Upper lobe of left lung (tissue), 6 donors: Measurements from ENCODE around the gene TRAPPC8. TPM values are rescaled to one million over a fixed set of nuclear protein-coding genes. Genes with fewer than 3 reads are reported as not detected.
"Not testable (repeated sequence)": the region's sequence is repeated elsewhere in the genome, so short reads cannot be mapped to it uniquely, and the experiment has no call there.

Experiments used
- ATAC-seq, 2 donors: fragments of 200-7000 bp; cut with Tn5 transposase; one replicate each; pipeline ENCODE4 v1.9.1; 2022; ENCODE audit warnings: mild to moderate bottlenecking in 2 of 2, moderate library complexity in 2 of 2; ENCODE audit not compliant: low FRiP score in 2 of 2
- DNase-seq, 2 donors: peaks; one replicate each; pipeline ENCODE4 v3.0.0-alpha.2; 2019 to 2020
- H3K27ac ChIP-seq, 4 donors: fragments of 200-600 bp; sonication (generic); one replicate each; pipeline ENCODE4 v1.5.1; 2016 to 2019
- H3K27me3 ChIP-seq, 4 donors: fragments of 200-600 bp; sonication (generic); one replicate each; pipeline ENCODE4 v1.5.1; 2017 to 2019
- H3K36me3 ChIP-seq, 4 donors: fragments of 200-600 bp; sonication (generic); one replicate each; pipeline ENCODE4 v1.5.1; 2016 to 2019
- H3K4me1 ChIP-seq, 4 donors: fragments of 200-600 bp; sonication (generic); one replicate each; pipeline ENCODE4 v1.5.1; 2018 to 2019
- H3K4me3 ChIP-seq, 4 donors: fragments of 200-600 bp; sonication (generic); one replicate each; pipeline ENCODE4 v1.5.1; 2017 to 2019; ENCODE audit warnings: mild to moderate bottlenecking in 2 of 4, moderate library complexity in 1 of 4
- H3K9me3 ChIP-seq, 4 donors: fragments of 200-600 bp; sonication (generic); one replicate each; pipeline ENCODE4 v1.5.1; 2018 to 2019
- CTCF ChIP-seq, 6 experiments: fragments of 450-650 bp in 4 of 6; fragments of 200-600 bp in 2 of 6; sonication (generic) in 2 of 6; IDR thresholded peaks; one replicate each; pipeline ENCODE4 v1.5.1; 2016 to 2019; ENCODE audit warnings: antibody characterized with exemption in 6 of 6
- EP300 ChIP-seq, 4 donors: sonication (generic); formaldehyde crosslinking; IDR thresholded peaks; one replicate each; pipeline ENCODE4 v1.5.1; 2017; ENCODE audit warnings: antibody characterized with exemption in 4 of 4, control low read depth in 2 of 4
- POLR2A ChIP-seq, 4 donors: fragments of 450-650 bp; IDR thresholded peaks; one replicate each; pipeline ENCODE4 v1.5.1; 2016 to 2017; ENCODE audit warnings: antibody characterized with exemption in 4 of 4, mild to moderate bottlenecking in 2 of 4
- POLR2AphosphoS5 ChIP-seq, 2 donors: sonication (generic); formaldehyde crosslinking; IDR thresholded peaks; one replicate each; pipeline ENCODE4 v1.5.1; 2017; ENCODE audit warnings: antibody characterized with exemption in 2 of 2
- WGBS, 2 donors: methylation state at CpG; one replicate each; pipeline ENCODE4 v1.1.5; 2017 to 2018; 5-methylcytosine and 5-hydroxymethylcytosine counted together
- total RNA-seq, 6 donors: library from RNA; depleted of rRNA in 4 of 6; stranded (reverse); fragments of >200 nt in 4 of 6; gene quantifications; one replicate each; pipeline versions ENCODE4 v1.1.0 to v1.2.1, GENCODE V29; 2016 to 2021
- donor health status: DM: no; HTN: no; CAD: no; lungs with moderate emphysema.
- donor health status: DM: no; HTN: yes; CAD: no; lungs with severe emphysema.

TRAPPC8 gene
- total RNA-seq, 6 donors from 2014 or later: 14.1 to 56.4 (median 40.2) TPM

DNA sequence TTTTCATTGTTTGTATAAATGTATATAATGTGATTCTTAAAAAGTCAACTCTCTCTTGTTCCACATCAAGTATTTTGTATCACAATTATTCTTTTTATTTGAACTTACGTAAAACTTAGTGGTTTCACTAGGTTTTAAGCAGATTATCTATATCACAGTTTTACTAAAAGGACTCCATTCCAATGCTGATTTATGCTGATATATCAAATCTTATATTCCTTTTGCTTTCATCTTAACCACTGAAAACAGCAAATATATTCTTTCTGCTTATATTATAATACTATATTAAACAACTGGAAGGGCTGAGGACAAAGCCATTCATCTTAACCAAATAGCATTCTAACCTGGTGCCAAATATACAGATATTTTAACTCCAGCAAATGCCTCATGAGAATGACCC is 24.2 kb downstream of the TRAPPC8 start:
- TF ChIP-seq CTCF (IDR thresholded peaks at IDR 0.05) (no peak), POLR2A (IDR thresholded peaks at IDR 0.05) (no peak), POLR2AphosphoS5 (IDR thresholded peaks at IDR 0.05) (no peak), EP300 (IDR thresholded peaks at IDR 0.05) (no peak)
- WGBS, 2 donors: 98 to 100% methylated on average over 1 of the region's 1 CpG
- Histone ChIP-seq H3K27me3 (no peaks in the 10 kb centered on the region), H3K4me3 (no peak overlapping the region), H3K4me1 (no peaks in the 10 kb centered on the region), H3K9me3 (no peaks in the 10 kb centered on the region), H3K27ac (no peak overlapping the region), H3K36me3 (peaks cover 0 to 77% (median 5%) of the 10 kb centered on the region in 4 donors)
- DNase-seq (no peak), ATAC-seq (no peak)

DNA sequence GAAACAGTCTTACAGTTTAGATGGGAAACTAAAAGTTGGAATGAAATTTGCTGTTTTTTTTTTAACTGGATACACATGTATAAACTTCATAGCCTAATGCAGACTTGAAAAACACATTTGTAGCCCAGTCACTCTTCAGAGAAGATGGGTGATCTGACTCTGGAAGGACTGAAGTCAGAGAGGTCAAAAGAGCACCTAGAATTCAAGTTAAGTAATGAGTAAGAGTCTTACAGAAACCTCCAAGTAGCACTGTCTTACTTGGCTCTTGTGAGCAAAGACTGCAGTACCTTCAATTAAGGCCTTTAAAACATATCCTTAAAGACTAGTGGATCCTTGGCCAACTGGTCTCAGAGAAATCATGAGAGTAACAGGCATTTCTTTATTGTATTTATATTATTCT is 41.9 kb downstream of the TRAPPC8 start:
- DNase-seq (no peak), ATAC-seq (no peak)
- H3K27ac ChIP-seq: no peak overlapping the region
- TF ChIP-seq CTCF (IDR thresholded peaks at IDR 0.05): no peak
- no peak for TF ChIP-seq EP300 (IDR thresholded peaks at IDR 0.05)
- TF ChIP-seq POLR2A (IDR thresholded peaks at IDR 0.05): no peak
- no peak for TF ChIP-seq POLR2AphosphoS5 (IDR thresholded peaks at IDR 0.05)
- peaks cover 5 to 93% (median 31%) of the 10 kb centered on the region in 4 donors for H3K36me3 ChIP-seq
- no peaks in the 10 kb centered on the region for H3K9me3 ChIP-seq
- no peaks in the 10 kb centered on the region for H3K4me1 ChIP-seq
- H3K27me3 ChIP-seq: no peaks in the 10 kb centered on the region
- no peak overlapping the region for H3K4me3 ChIP-seq

DNA sequence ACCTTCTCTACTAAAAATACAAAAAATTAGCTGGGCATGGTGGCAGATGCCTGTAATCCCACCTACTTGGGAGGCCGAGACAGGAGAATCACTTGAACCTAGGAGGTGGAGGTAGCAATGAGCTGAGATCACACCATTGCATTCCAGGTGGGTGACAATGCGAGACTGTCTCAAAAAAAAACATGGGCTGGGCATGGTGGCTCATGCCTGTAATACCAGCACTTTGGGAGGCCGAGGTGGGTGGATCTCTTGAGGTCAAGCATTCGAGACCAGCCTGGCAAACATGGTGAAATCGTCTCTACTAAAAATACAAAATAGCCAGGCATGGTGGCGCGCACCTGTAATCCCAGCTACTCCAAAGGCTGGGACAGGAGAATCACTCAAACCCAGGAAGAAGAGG is 43.2 kb downstream of the TRAPPC8 start:
- 96 to 98% methylated on average over 7 of the region's 7 CpGs for WGBS, 2 donors
- H3K27ac ChIP-seq, H3K9me3 ChIP-seq, ATAC-seq, H3K4me1 ChIP-seq, DNase-seq, H3K4me3 ChIP-seq, H3K27me3 ChIP-seq: not testable (repeated sequence)
- H3K36me3 ChIP-seq: peaks cover 5 to 88% (median 24%) of the 10 kb centered on the region in 4 donors

DNA sequence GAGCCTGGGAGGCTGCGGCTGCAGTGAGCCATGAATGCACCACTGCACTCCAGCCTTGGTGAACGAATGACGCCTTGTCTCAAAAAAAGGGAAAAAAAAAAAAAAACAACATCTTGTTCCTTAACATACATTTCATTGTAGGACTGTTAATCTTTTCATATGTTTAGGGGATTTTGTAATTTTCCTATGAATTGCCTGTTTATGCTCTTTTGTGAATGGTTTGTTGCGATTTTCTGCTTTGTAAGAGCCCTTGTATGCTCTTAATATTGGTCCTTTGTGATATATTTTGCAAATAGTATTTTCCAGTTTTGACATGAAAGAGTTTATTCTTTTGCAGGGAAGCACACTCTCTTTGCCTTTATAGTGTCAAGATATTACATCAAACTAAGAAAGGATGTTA is 50.0 kb downstream of the TRAPPC8 start:
- H3K27me3 ChIP-seq: no peaks in the 10 kb centered on the region
- no peaks in the 10 kb centered on the region for H3K4me1 ChIP-seq
- H3K36me3 ChIP-seq: peaks cover 9 to 68% (median 17%) of the 10 kb centered on the region in 4 donors
- TF ChIP-seq POLR2AphosphoS5 (IDR thresholded peaks at IDR 0.05) (no peak), EP300 (IDR thresholded peaks at IDR 0.05) (no peak), CTCF (IDR thresholded peaks at IDR 0.05) (no peak), POLR2A (IDR thresholded peaks at IDR 0.05) (no peak)
- no peak for DNase-seq
- ATAC-seq: no peak
- H3K4me3 ChIP-seq: no peak overlapping the region
- H3K9me3 ChIP-seq: no peaks in the 10 kb centered on the region
- 95 to 98% methylated on average over 4 of the region's 4 CpGs for WGBS, 2 donors
- H3K27ac ChIP-seq: no peak overlapping the region

DNA sequence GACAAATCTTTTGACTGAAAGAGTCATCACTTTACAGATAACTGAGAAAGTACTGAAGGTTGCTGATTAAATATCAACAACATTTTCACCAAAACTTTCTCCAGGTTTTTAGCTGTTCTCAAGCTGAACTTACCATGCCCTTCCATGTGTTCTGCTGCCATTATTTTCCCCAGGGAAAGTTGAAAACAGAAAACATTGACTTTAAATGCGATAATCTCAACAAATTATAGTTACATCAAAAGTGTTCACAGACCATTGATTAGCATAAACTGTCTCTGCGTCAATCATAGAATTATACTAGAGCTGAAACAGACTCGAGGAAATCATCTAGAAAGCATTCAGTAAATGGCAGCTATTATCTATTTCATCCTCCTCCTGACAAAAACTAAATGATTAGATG is 51.4 kb downstream of the TRAPPC8 start:
- Histone ChIP-seq H3K27ac (no peak overlapping the region), H3K36me3 (peaks cover 10 to 62% (median 15%) of the 10 kb centered on the region in 4 donors), H3K27me3 (no peaks in the 10 kb centered on the region), H3K4me1 (no peaks in the 10 kb centered on the region), H3K9me3 (no peaks in the 10 kb centered on the region), H3K4me3 (no peak overlapping the region)
- TF ChIP-seq CTCF (IDR thresholded peaks at IDR 0.05) (no peak), POLR2AphosphoS5 (IDR thresholded peaks at IDR 0.05) (no peak), POLR2A (IDR thresholded peaks at IDR 0.05) (no peak), EP300 (IDR thresholded peaks at IDR 0.05) (no peak)
- WGBS, 2 donors: 93 to 98% methylated on average over 3 of the region's 3 CpGs
- ATAC-seq (no peak), DNase-seq (no peak)
